Left lung (tissue), 10 donors: ENCODE measurements around the gene MARCHF3. TPM values are rescaled to one million over a fixed set of nuclear protein-coding genes. Genes with fewer than 3 reads are reported as not detected.

Experiments
- ATAC-seq: fragments of 200-7000 bp; cut with Tn5 transposase; one replicate; pipeline ENCODE4 v1.9.1; 2020; ENCODE audit warnings: moderate library complexity
- DNase-seq, 4 donors: peaks; one replicate each; pipeline ENCODE4 v3.0.0-alpha.2; 2013 to 2020
- H3K27ac ChIP-seq, 2 donors: fragments of 200-600 bp; sonication (generic) in 1 of 2; one replicate each; pipeline versions ENCODE4 v1.5.0 to v1.8.0; 2020 to 2021
- H3K27me3 ChIP-seq, 2 donors: fragments of 200-600 bp; sonication (generic) in 1 of 2; one replicate each; pipeline versions ENCODE4 v1.5.0 to v1.8.0; 2020 to 2021
- H3K36me3 ChIP-seq, 2 donors: fragments of 200-600 bp; sonication (generic) in 1 of 2; one replicate each; pipeline versions ENCODE4 v1.5.0 to v1.8.0; 2020 to 2021
- H3K4me1 ChIP-seq, 2 donors: fragments of 200-600 bp; one replicate each; pipeline ENCODE4 v1.8.0; 2021
- H3K4me3 ChIP-seq, 2 donors: fragments of 200-600 bp; sonication (generic) in 1 of 2; one replicate each; pipeline versions ENCODE4 v1.5.0 to v1.8.0; 2020 to 2021; ENCODE audit warnings: mild to moderate bottlenecking in 1 of 2
- H3K9me3 ChIP-seq, 2 donors: fragments of 200-600 bp; sonication (generic) in 1 of 2; one replicate each; pipeline versions ENCODE4 v1.5.0 to v1.8.0; 2020 to 2021
- CTCF ChIP-seq, 2 donors: fragments of 200-600 bp; sonication (generic) in 1 of 2; IDR thresholded peaks; one replicate each; pipeline versions ENCODE4 v1.5.0 to v1.8.0; 2021; ENCODE audit warnings: antibody characterized with exemption in 2 of 2
- intact Hi-C, 2 donors: fragments of 100-400 bp; cut with DNase I; formaldehyde crosslinking; loops; one replicate each; pipeline versions ENCODE4 v1.11.2 to v1.14.2; 2022
- polyA plus RNA-seq, 6 donors: library from polyadenylated mRNA; unstranded; fragments of 120-200 nt; gene quantifications; one replicate each; pipeline ENCODE4 v1.2.1, GENCODE V29; 2013; ENCODE audit not compliant: insufficient read length in 6 of 6
- total RNA-seq, 2 donors: library from RNA; stranded (reverse); fragmentation: NEBNext Ultra II Directional; extraction: Animal tissue kit (Norgen Biotek cat#: 25700); gene quantifications; one replicate each; pipeline ENCODE4 v1.2.1, GENCODE V29; 2021
- donor health status: DM: no; HTN: yes; CAD: no.
- donor health status: DM: no; HTN: no; CAD: no.

MARCHF3 gene
- total and polyA plus RNA-seq, 8 donors: 3.4 to 8.7 (median 5.5) TPM

GRCh38 chr5:127004721-127005120 lies 25.6 kb downstream of the MARCHF3 start:
- intact Hi-C loops: no loop called here
- Histone ChIP-seq H3K4me3 (no peak overlapping the region), H3K9me3 (no peaks in the 10 kb centered on the region), H3K4me1 (no peaks in the 10 kb centered on the region), H3K27me3 (no peaks in the 10 kb centered on the region), H3K27ac (no peak overlapping the region), H3K36me3 (no peaks in the 10 kb centered on the region)
- DNase-seq (no peak), ATAC-seq (no peak)
- no peak for TF ChIP-seq CTCF (IDR thresholded peaks at IDR 0.05)

GRCh38 chr5:127003798-127004495 lies 26.4 kb downstream of the MARCHF3 start:
- no peak overlapping the region for H3K27ac ChIP-seq
- intact Hi-C loops: no loop called here
- TF ChIP-seq CTCF (IDR thresholded peaks at IDR 0.05): no peak
- H3K9me3 ChIP-seq: no peaks in the 10 kb centered on the region
- no peak for DNase-seq
- H3K4me3 ChIP-seq: no peak overlapping the region
- no peaks in the 10 kb centered on the region for H3K36me3 ChIP-seq
- no peak for ATAC-seq
- H3K4me1 ChIP-seq: no peaks in the 10 kb centered on the region
- H3K27me3 ChIP-seq: no peaks in the 10 kb centered on the region

GRCh38 chr5:127002390-127002789 lies 28.0 kb downstream of the MARCHF3 start:
- Histone ChIP-seq H3K4me3 (no peak overlapping the region), H3K27ac (no peak overlapping the region), H3K36me3 (no peaks in the 10 kb centered on the region), H3K9me3 (no peaks in the 10 kb centered on the region), H3K27me3 (no peaks in the 10 kb centered on the region), H3K4me1 (no peaks in the 10 kb centered on the region)
- DNase-seq (no peak), ATAC-seq (no peak)
- intact Hi-C loops: no loop called here
- no peak for TF ChIP-seq CTCF (IDR thresholded peaks at IDR 0.05)

- H3K9me3 ChIP-seq: no peaks in the 10 kb centered on the region
- no peak for TF ChIP-seq CTCF (IDR thresholded peaks at IDR 0.05)
- H3K36me3 ChIP-seq: no peaks in the 10 kb centered on the region
- H3K27ac ChIP-seq: no peak overlapping the region
- no peaks in the 10 kb centered on the region for H3K4me1 ChIP-seq
- no peaks in the 10 kb centered on the region for H3K27me3 ChIP-seq
- no peak for ATAC-seq
- intact Hi-C loops: no loop called here
- H3K4me3 ChIP-seq: no peak overlapping the region
- peak in 1 of 4 donors; percentile 4 for DNase-seq
These were observed 28.6 kb downstream of the MARCHF3 start for GRCh38 chr5:127001621-127002296.

GRCh38 chr5:126998895-126999570 lies 31.3 kb downstream of the MARCHF3 start:
- Histone ChIP-seq H3K4me3 (no peak overlapping the region), H3K27me3 (no peaks in the 10 kb centered on the region), H3K36me3 (no peaks in the 10 kb centered on the region), H3K27ac (no peak overlapping the region), H3K9me3 (no peaks in the 10 kb centered on the region), H3K4me1 (no peaks in the 10 kb centered on the region)
- intact Hi-C loops: no loop called here
- no peak for DNase-seq
- ATAC-seq: no peak
- TF ChIP-seq CTCF (IDR thresholded peaks at IDR 0.05): no peak
